Measurements from ENCODE around the gene PLEKHA1. TPM values are rescaled to one million over a fixed set of nuclear protein-coding genes. Genes with fewer than 3 reads are reported as not detected.

PLEKHA1 gene
- total RNA-seq, 1 donor from 2014 or later: 50.4 TPM

- H3K27ac ChIP-seq (replicated peaks): peak overlapping the region; percentile 74
- DNase-seq: peak; percentile 83
- H3K36me3 ChIP-seq: no peaks in the 10 kb centered on the region
- peak overlapping the region; percentile 39 for H3K4me3 ChIP-seq
- intact Hi-C loops (cut with micrococcal nuclease): no loop called here
- TF ChIP-seq CTCF (IDR thresholded peaks at IDR 0.05; ENCODE audit: borderline replicate concordance): no peak
- no peaks in the 10 kb centered on the region for H3K9me3 ChIP-seq (replicated peaks)
- no peaks in the 10 kb centered on the region for H3K27me3 ChIP-seq (ENCODE audit: low read depth)
- H3K4me1 ChIP-seq: peaks cover 46% of the 10 kb centered on the region
Measured at GRCh38 chr10:122475100-122475499, 100.6 kb downstream of the PLEKHA1 start.

GRCh38 chr10:122475591-122476332, 101.3 kb downstream of the PLEKHA1 start:
- H3K4me1 ChIP-seq: peaks cover 40% of the 10 kb centered on the region
- no peaks in the 10 kb centered on the region for H3K27me3 ChIP-seq (ENCODE audit: low read depth)
- TF ChIP-seq CTCF (IDR thresholded peaks at IDR 0.05; ENCODE audit: borderline replicate concordance): no peak
- H3K4me3 ChIP-seq: peak overlapping the region; percentile 39
- no peaks in the 10 kb centered on the region for H3K36me3 ChIP-seq
- H3K27ac ChIP-seq (replicated peaks): peak overlapping the region; percentile 74
- H3K9me3 ChIP-seq (replicated peaks): no peaks in the 10 kb centered on the region
- intact Hi-C loops (cut with micrococcal nuclease): no loop called here
- no peak for DNase-seq

DNA sequence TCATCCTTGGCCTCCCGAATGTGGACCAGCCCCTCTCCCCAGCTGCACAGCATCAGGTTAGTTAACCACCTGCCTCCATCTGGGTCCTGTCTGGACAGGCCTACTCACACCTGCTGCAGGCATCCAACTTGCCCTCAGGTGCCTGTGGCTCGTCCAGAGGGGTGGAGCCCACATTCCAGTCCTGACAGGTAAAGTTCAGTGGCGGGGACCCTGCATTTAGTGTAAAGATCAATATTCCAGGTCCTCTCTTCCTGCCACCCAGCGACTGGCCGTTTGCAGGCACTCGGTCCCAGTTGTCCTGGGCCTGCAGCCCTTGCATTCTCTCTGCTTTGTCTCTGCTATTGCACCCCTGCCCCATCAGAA, 101.8 kb downstream of the PLEKHA1 start:
- Histone ChIP-seq H3K27me3 (ENCODE audit: low read depth) (no peaks in the 10 kb centered on the region), H3K4me3 (no peak overlapping the region), H3K4me1 (peaks cover 34% of the 10 kb centered on the region), H3K36me3 (no peaks in the 10 kb centered on the region), H3K27ac (replicated peaks) (no peak overlapping the region), H3K9me3 (replicated peaks) (no peaks in the 10 kb centered on the region)
- intact Hi-C loops (cut with micrococcal nuclease): no loop called here
- TF ChIP-seq CTCF (IDR thresholded peaks at IDR 0.05; ENCODE audit: borderline replicate concordance): no peak
- DNase-seq: no peak

- no peaks in the 10 kb centered on the region for H3K27me3 ChIP-seq (ENCODE audit: low read depth)
- no peak overlapping the region for H3K4me3 ChIP-seq
- intact Hi-C loops (cut with micrococcal nuclease): no loop called here
- no peaks in the 10 kb centered on the region for H3K36me3 ChIP-seq
- DNase-seq: no peak
- no peak for TF ChIP-seq CTCF (IDR thresholded peaks at IDR 0.05; ENCODE audit: borderline replicate concordance)
- peaks cover 34% of the 10 kb centered on the region for H3K4me1 ChIP-seq
- H3K27ac ChIP-seq (replicated peaks): no peak overlapping the region
- no peaks in the 10 kb centered on the region for H3K9me3 ChIP-seq (replicated peaks)
Measured at GRCh38 chr10:122477436-122477835, 102.9 kb downstream of the PLEKHA1 start.

DNA sequence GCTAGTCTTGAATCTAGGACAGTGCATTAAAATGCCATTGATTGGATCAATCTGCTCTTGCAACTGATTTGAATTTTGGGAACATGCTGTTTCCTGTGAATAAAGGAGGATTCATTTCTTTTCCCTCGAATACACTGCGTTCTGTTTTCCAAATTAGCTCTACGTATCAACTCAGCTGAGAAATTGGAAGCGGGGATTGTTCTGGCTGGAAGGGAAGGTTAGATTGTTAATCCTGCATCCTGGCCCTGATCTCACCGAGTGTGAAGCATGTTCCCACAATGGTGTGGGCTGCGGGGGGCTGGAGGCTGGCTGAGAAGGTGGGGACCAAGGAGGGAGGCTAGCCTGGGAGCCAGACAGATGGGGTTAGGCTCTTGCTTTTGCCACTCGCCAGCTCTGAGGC, 104.5 kb downstream of the PLEKHA1 start:
- Histone ChIP-seq H3K4me1 (peaks cover 25% of the 10 kb centered on the region), H3K4me3 (no peak overlapping the region), H3K27me3 (ENCODE audit: low read depth) (no peaks in the 10 kb centered on the region), H3K36me3 (no peaks in the 10 kb centered on the region), H3K9me3 (replicated peaks) (no peaks in the 10 kb centered on the region), H3K27ac (replicated peaks) (no peak overlapping the region)
- DNase-seq: no peak
- intact Hi-C loops (cut with micrococcal nuclease): no loop called here
- no peak for TF ChIP-seq CTCF (IDR thresholded peaks at IDR 0.05; ENCODE audit: borderline replicate concordance)
